HG02943 (cell line): ENCODE results near the gene RAB34.

Experiments used
- ATAC-seq: cut with Tn5 transposase; IDR thresholded peaks from one replicate; pipeline ENCODE4 v1.9.1; 2021; ENCODE audit warnings: mild to moderate bottlenecking, low read depth, moderate library complexity; ENCODE audit not compliant: unreplicated experiment

The RAB34 gene

GRCh38 chr17:28717578-28718332 lies at the start of gene RAB34:
Gene RAB34, minus strand, starts transcription at chr17:28717868. Its CDS starts 602 bp downstream, at chr17:28717266.
- no peak for ATAC-seq

- no peak for ATAC-seq
These were observed 47.4 kb upstream of the RAB34 start for GRCh38 chr17:28765038-28765437.

DNA sequence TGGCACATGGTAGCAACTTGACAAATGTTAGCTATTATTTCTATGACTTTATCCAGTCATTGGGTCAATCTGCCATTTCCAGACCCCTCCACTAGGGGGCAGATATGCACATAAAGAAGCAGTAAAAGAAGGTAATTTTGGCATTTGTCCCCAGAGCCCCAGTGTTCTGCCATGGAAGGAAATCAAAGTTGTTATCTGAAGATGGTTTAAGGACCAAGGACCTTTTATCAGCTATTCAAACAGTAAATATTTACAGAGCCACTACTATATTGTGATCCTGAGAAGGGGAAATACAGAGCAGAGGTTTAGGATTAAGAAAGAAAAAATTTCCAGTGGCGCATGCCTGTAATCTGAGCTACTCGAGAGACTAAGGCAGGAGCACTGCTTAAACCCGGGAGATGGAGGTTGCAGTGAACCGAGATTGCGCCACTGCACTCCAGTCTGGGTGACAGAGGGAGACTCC lies 46.2 kb upstream of the RAB34 start:
- ATAC-seq, result no peak

GRCh38 chr17:28763137-28763799 lies 45.6 kb upstream of the RAB34 start:
- ATAC-seq, result no peak

GRCh38 chr17:28760601-28761562 lies 43.2 kb upstream of the RAB34 start:
- no peak for ATAC-seq

DNA sequence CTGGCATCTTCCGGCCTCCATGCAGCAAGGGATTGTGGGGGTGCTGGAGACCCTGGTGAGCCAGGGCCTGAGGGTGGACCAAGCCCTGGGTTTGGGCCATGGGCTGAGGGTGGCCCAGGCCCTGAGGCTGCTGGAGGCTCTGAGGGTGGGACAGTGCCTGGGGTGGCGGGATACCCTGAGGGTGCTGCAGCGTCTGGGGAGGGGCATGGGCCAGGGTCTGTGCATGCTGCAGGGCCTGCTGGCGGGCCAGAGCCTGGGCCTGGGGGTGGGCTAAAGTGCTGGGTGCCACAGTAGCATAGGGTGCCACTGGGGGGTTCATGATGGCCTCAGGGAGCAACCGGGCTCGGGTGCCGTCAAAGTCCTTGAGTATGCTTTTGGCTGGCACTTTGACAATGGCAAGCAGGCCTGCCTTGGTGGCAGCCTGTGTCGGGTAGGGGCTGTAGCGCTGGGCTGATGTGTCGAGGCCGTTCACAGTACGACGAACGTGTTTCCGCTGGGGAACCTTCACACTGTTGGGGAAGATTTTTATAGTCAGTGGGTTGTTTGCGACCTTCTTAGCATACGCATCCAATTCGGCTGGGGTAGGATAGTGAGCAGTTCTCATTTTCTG lies 41.7 kb upstream of the RAB34 start:
- no peak for ATAC-seq

DNA sequence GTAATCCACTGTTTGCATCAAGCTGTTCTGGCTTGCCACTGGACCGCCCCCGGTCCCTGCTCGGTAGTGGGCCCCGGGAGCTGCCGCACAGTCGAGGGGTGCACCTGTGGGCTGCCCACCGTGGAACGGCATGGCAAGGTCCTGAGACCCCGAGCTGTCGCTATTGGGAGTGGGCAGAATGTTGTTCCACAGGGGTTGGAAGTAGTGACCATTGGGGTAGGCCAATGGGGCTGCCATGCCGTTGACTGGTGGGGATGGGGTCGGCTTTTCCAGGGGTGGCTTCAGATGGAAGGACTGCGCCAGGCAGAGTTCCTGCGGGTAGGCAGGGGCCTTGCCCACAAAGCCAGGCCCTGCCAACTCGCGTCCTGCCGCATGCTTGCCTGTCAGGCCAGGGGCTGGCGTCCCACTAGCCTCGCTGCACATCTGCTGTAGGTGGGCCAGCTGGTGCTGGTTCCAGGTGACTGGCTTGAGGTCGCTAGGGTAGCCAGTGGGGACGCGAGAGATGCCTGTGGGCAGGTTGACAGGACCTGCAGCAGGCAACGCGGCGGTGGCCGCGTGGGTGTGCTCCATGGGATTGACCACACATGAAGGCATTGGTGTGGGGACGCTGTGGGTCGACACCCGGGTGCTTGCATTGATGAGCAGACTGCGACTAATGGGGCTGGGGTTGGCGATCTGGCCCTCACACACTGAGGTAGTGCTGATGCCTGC lies 40.9 kb upstream of the RAB34 start:
- no peak for ATAC-seq

DNA sequence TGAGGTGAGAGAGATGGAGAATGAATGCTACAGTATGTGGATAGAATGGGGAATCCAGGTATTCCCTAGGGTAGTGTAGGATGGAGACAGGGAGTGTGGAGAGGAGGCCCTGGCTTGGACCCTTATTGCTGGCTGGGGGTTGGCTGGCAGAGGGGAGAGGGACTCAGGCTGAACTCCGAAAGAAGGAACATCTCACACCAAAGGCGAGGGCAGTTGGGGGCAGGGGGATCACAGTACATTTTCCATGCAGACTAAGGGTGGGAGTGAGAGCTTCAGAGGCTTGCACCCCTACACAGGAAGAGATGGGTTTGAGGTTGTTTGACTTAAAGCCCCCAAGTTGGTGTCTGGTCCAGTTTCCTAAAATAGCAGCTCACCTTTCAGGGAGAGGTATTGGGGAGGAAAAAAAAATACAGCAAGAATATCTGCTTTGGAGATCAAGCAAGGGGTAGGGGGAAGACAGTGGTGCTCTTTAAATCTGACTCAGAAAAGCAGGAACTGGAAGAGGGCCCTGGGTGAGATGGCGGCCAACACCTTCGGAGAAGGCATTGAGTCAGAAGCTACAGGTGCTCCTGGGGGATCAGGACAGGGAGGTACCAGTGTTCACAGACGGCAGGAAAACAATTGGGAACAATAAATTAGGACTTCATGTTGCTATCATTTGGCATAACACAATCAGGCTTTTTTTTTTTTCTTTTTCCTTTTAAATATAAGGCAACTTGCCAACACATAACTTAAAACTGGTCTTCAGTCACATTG lies 38.6 kb upstream of the RAB34 start:
- ATAC-seq, result no peak

DNA sequence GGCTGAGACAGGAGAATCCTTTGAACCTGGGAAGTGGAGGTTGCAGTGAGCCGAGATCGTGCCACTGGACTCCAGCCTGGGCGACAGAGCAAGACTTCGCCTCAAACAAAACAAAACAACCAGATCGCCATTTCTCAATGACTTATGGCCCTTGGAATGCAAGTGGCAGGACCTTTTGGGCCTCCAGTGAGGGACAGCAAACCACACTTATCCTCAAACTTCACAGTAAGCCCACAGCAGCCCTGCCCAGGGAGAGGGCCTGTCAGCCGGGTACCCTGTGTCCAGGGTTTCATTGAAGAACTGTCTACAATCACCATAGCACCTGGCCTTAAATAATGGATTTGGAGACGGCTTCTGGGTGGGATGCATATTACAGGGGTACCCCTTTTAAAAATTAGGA lies 37.8 kb upstream of the RAB34 start:
- no peak for ATAC-seq

- no peak for ATAC-seq
These were observed 34.1 kb upstream of the RAB34 start for GRCh38 chr17:28751600-28752366.

GRCh38 chr17:28750178-28751047 lies 32.7 kb upstream of the RAB34 start:
- ATAC-seq, result peak; percentile 53

DNA sequence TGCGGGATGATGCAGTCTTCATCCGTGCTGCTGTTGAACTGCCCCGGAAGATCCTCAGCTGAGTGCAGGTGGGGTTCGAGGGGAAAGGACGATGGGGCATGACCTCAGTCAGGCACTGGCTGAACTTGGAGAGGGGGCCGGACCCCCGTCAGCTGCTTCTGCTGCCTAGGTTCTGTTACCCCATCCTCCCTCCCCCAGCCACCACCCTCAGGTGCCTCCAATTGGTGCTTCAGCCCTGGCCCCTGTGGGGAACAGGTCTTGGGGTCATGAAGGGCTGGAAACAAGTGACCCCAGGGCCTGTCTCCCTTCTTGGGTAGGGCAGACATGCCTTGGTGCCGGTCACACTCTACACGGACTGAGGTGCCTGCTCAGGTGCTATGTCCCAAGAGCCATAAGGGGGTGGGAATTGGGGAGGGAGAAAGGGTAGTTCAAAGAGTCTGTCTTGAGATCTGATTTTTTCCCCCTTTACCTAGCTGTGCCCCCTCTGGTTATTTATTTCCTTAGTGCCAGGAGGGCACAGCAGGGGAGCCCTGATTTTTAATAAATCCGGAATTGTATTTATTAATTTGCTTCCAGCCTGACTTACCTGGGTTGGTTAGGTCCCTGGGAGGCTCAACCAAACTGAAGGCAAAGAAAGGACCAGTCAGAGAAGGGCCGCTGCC lies 32.0 kb upstream of the RAB34 start:
- no peak for ATAC-seq

DNA sequence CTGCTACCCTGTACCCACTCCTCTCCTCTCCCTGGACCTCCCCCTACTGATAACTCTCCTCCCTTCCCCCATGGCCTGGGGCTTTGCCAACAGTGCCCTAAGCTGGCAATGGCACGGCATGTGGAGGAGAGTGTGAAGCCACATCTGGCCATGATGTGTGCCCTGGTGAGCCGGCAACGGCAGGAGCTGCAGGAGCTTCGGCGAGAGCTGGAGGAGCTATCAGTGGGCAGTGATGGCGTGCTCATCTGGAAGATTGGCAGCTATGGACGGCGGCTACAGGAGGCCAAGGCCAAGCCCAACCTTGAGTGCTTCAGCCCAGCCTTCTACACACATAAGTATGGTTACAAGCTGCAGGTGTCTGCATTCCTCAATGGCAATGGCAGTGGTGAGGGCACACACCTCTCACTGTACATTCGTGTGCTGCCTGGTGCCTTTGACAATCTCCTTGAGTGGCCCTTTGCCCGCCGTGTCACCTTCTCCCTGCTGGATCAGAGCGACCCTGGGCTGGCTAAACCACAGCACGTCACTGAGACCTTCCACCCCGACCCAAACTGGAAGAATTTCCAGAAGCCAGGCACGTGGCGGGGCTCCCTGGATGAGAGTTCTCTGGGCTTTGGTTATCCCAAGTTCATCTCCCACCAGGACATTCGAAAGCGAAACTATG lies 31.3 kb upstream of the RAB34 start:
- ATAC-seq, result no peak

- ATAC-seq, result no peak
These were observed 30.4 kb upstream of the RAB34 start for GRCh38 chr17:28747801-28748750.

- no peak for ATAC-seq
These were observed 29.5 kb upstream of the RAB34 start for GRCh38 chr17:28747051-28747691.
